ES-I3 (cell line): ENCODE results near the gene LAMB1.
"Not testable (repeated sequence)": the region's sequence is repeated elsewhere in the genome, so short reads cannot be mapped to it uniquely, and the experiment has no call there.

Experiments
- H3K36me3 ChIP-seq: 2 replicates; pipeline ENCODE4 v1.6.1; 2013; ENCODE audit warnings: mild to moderate bottlenecking, low read length, control low read depth, moderate library complexity; ENCODE audit not compliant: insufficient read depth
- H3K4me1 ChIP-seq: 2 replicates; pipeline ENCODE4 v1.6.1; 2013; ENCODE audit warnings: mild to moderate bottlenecking, control low read depth, low read length; ENCODE audit not compliant: insufficient read depth
- H3K9ac ChIP-seq: 2 replicates; pipeline ENCODE4 v1.6.1; 2013; ENCODE audit warnings: low read depth, mild to moderate bottlenecking, low read length, moderate library complexity
- H3K9me3 ChIP-seq: 2 replicates; pipeline ENCODE4 v1.6.1; 2013; ENCODE audit warnings: mild to moderate bottlenecking, low read length, moderate library complexity; ENCODE audit not compliant: control insufficient read depth, insufficient read depth

The LAMB1 gene

DNA sequence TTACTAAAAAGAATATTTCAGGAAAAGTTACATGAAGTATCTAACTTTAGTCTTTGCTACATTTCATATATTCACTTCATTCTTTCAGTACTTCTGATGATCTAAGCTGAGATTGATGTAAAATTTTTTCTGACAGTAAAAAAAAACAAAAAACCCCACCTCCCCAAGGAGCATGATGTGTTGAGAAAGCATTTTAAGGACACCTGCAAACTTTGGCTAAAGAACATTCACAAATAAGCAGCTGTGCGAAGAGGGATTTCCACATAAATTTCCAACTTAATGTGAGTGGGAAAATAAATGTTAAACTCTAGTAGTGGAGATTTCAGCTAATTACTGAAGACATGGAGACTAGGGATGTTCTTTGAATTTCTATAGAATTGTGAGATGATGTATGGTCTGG is 76.5 kb downstream of the LAMB1 start:
- H3K9ac ChIP-seq = no peak overlapping the region
- H3K36me3 ChIP-seq = peaks cover 31% of the 10 kb centered on the region
- peaks cover 7% of the 10 kb centered on the region; the same call in 1 of the 2 replicates for H3K4me1 ChIP-seq

DNA sequence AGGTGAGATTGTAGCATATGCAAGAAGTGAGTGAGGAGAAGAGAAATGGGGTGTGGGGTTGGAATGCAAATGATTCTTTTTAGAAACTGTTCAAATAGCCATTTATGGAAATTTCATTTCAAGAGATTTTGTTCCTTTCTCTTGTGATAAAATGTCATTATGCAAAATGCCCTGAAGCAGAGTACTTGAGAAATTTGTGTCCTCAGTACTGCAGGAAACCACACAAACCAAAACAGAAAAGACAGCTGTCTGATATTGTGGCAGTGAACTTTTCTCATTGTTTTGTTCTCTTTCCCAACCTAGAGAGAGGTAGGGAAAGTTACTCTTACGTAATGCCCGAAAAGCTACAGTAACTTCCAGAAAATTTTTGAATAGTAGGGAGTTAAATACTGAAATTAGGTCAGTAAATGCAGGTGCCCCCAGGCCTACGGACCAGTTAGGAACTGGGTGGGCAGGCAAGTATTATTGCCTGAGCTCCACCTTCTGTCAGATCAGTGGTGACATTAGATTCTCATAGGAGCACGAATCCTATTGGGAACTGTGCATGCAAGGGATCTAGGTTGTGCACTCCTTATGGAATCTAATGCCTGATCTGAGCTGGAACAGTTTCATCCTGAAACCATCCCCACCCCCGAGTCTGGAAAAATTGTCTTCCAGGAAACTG is 78.0 kb downstream of the LAMB1 start:
- Histone ChIP-seq H3K9ac (no peak overlapping the region), H3K4me1 (0 out of 2 replicates have a peak, but pooled peaks cover 3% of the 10 kb centered on the region), H3K36me3 (peaks cover 27% of the 10 kb centered on the region), H3K9me3 (no peaks in the 10 kb centered on the region)

More for the DNA sequence above, 76.5 kb downstream of the LAMB1 start:
- H3K9me3 ChIP-seq = no peaks in the 10 kb centered on the region

DNA sequence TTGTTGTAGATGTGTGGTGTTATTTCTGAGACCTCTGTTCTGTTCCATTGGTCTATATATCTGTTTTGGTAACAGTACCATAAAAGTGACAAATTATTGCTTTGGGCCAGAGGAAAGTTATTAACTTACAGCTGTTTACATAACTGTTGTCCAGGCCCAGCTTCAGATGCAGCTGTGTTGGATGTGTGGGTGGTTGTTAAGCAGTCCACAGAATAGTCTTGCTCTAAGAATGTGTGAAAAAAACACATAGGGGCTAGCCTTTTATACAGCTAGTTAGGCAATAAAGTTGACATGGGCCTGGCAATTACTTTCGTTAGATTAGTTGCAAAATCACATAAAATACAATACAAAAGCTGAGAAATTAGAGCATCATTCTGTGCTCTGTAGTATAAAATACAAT is 80.1 kb downstream of the LAMB1 start:
- Histone ChIP-seq H3K4me1 (0 out of 2 replicates have a peak, but pooled peaks cover 3% of the 10 kb centered on the region), H3K9ac (no peak overlapping the region), H3K9me3 (no peaks in the 10 kb centered on the region), H3K36me3 (peaks cover 18% of the 10 kb centered on the region)

DNA sequence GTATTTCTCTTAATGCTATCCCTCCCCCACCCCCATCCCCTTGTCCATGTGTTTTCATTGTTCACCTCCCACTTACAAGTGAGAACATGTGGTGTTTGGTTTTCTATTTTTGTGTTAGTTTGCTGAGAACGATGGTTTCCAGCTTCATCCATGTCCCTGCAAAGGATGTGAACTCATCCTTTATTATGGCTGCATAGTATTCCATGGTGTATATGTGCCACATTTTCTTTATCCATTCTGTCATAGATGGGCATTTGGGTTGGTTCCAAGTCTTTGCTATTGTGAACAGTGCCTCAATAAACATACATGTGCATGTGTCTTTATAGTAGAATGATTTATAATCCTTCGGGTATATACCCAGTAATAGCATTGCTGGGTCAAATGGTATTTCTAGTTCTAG is 81.1 kb downstream of the LAMB1 start:
- not testable (repeated sequence) for H3K4me1 ChIP-seq, H3K9me3 ChIP-seq, H3K9ac ChIP-seq
- peaks cover 14% of the 10 kb centered on the region for H3K36me3 ChIP-seq

DNA sequence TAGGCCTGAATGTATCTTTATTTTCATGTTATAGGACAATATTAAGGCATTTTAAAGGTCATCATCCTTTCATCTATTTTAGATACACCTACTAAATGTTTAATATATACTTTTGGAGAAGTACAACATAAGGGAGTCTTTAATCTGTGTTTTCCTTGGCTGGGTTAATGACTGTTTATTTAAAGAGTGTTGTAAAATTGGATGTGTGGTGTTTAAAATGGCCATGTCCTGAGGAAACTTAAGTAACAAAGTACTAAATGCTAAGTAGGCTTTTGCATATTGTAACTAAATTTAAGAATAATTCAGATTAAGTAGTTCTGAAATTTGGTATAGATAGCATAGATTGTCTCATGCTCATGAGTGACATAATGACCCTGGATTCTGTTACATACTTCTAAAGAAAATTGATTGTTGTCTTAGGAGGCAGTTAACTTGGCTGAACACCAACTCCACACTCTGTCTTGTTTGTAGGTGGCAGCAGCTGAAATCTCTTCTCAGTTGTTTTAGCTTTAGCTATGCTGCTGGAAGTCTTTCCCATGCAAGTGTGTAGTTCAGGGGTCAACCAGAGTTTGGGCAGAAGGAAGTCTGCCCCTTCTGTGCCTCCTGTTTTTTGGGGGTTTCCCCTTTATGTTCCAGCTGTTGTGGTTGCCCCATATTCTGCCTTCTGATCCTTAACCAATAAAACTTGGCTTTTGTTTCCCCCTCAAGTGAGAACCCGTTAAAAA is 82.8 kb downstream of the LAMB1 start:
- Histone ChIP-seq H3K36me3 (peaks cover 9% of the 10 kb centered on the region; the same call in 1 of the 2 replicates), H3K9ac (no peak overlapping the region), H3K9me3 (no peaks in the 10 kb centered on the region), H3K4me1 (0 out of 2 replicates have a peak, but pooled peaks cover 3% of the 10 kb centered on the region)

DNA sequence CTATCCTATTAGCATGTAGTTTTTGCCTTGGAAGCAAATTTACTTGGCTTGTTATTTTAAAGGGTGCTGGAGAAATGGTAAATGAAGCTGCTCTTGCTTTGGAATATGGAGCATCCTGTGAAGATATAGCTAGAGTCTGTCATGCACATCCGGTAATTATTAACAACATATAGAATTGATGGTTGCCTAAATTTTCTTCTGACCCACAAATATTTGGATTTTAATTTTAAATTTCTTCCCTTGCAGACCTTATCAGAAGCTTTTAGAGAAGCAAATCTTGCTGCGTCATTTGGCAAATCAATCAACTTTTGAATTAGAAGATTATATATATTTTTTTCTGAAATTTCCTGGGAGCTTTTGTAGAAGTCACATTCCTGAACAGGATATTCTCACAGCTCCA is 84.0 kb downstream of the LAMB1 start:
- Histone ChIP-seq H3K9ac (no peak overlapping the region), H3K36me3 (peaks cover 6% of the 10 kb centered on the region), H3K4me1 (no peaks in the 10 kb centered on the region), H3K9me3 (no peaks in the 10 kb centered on the region)

DNA sequence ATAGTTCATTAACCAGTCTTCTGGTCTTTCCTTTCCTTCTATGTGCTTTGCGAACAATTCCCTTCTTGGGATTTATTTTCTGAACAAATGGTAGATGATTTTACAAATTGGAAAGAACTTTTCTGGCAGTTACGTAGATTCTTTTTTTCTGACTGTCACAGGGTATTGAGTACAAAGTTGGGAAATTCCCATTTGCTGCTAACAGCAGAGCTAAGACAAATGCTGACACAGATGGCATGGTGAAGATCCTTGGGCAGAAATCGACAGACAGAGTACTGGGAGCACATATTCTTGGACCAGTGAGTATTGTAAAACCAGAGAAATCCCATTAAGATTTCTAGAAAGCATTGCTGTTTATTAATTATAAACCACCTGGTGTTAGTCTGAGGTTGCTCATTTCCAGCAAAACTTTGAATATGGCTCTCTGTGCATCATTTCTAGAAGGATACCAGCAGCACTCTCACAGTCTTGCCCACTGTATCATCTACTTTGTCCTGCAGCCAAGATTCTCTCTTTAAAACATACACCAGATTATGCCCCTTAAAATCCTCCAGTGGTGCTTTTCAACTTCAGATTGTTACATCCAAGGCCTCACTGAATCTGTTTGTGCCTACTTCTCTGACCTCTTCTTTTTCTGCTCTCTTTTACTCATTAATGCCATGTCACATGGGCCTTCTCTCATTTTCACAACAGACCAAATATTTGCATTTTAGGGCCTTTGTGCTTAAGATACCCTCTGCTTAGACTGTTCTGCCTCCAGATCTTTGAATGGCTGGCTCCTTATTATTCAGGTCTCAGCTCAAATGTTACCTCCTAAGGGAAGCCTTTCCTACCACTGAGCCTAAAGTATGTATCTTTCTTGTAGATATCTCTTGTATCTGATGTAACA is 85.0 kb downstream of the LAMB1 start:
- H3K9me3 ChIP-seq = no peaks in the 10 kb centered on the region

DNA sequence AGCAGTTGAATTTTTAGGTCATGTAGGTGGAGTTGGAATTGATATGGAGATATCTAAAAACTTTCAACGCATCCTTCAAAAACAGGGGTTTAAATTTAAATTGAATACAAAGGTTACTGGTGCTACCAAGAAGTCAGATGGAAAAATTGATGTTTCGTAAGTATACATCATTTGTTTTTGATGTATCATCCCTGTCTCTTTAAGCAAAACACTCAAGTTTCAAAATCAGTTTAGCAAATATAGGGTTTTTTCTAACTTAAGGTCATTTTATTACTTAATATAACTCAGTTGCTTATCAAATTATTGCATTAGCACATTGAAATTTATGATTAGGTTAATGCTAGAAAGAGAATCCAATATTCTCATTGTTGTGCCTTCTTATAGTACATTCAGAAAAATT is 87.4 kb downstream of the LAMB1 start:
- no peaks in the 10 kb centered on the region for H3K9me3 ChIP-seq
- peaks cover under 1% of the 10 kb centered on the region; the same call in 1 of the 2 replicates for H3K36me3 ChIP-seq
- no peaks in the 10 kb centered on the region for H3K4me1 ChIP-seq
- no peak overlapping the region for H3K9ac ChIP-seq

More for the DNA sequence above, 85.0 kb downstream of the LAMB1 start:
- no peak overlapping the region for H3K9ac ChIP-seq
- no peaks in the 10 kb centered on the region for H3K4me1 ChIP-seq
- peaks cover 2% of the 10 kb centered on the region; the same call in 1 of the 2 replicates for H3K36me3 ChIP-seq

DNA sequence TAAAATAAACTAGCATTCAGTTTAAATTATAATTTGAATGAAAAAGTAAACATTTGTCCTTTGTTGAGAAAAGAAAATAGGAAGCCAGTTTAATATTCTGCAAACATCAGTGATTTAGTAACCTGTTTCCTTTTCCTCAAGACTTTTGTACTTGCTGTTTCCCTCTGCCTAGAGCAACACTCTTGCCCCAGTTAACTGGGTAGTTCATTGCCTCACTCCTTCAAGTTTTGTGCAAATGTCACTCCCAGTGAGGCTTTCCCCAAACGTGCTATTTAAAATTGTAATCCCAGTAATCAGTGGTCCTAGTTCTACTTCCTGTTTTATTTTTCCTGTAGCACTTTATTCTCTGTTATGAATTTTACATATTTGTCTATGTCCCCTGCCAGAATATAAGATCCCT is 88.1 kb downstream of the LAMB1 start:
- H3K4me1 ChIP-seq = no peaks in the 10 kb centered on the region
- no peaks in the 10 kb centered on the region; the same call in 1 of the 2 replicates for H3K36me3 ChIP-seq
- no peak overlapping the region for H3K9ac ChIP-seq
- no peaks in the 10 kb centered on the region for H3K9me3 ChIP-seq

DNA sequence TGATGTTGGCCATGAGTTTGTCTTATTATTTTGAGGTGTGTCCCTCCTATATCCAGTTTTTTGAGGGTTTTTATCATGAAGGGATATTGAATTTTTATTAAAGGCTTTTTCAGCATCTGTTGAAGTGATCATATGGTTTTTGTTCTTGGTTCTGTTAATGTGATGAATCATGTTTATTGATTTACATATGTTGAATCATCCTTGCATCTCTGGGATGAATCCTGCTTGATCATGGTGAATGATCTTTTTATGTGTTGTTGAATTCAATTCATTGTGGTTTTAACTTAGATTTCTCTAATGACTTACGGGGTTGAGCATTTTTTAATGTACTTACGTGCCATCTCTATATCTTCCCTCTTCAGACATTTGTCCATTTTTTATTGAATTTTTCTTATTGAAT is 89.1 kb downstream of the LAMB1 start:
- H3K9me3 ChIP-seq = no peaks in the 10 kb centered on the region
- H3K4me1 ChIP-seq = no peaks in the 10 kb centered on the region
- no peak overlapping the region for H3K9ac ChIP-seq
- H3K36me3 ChIP-seq = no peaks in the 10 kb centered on the region; the same call in 1 of the 2 replicates

DNA sequence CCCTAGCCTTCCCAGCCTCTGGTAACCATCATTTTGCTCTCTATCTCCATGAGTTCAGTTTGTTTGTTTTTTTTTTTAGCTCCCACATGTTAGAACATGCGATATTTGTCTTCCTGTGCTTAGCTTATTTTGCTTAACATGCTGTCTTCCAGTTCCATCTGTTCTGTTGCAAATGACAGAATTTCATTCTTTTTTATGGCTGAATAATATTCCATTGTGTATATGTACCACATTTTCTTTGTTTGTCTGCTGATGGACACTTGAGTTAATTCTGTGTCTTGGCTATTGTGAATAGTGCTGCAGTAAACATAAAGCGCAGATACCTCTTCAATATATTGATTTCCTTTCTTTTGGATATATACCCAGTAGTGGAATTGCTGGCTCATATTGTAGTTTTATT is 91.0 kb downstream of the LAMB1 start:
- Histone ChIP-seq H3K4me1 (no peaks in the 10 kb centered on the region), H3K9me3 (no peaks in the 10 kb centered on the region), H3K36me3 (peaks cover 3% of the 10 kb centered on the region; the same call in 1 of the 2 replicates), H3K9ac (no peak overlapping the region)

DNA sequence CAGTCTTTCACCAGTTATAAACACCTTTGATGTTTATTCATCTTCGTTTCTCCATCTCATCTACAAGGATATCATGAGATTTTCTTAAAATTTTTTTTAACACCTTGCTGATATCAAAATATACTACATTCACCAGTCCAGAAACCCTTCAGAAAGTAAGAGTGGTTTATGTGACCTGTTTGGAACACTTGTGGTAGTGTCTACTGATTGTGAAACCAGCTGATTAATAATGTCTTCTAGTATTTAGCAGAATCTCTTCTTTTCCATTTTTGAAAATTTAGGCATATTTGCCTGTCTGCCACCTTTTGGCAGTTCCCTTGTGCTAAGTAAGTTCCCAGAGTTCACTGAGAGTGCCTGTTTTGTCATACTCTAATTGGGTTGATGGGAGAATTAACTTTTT is 93.5 kb downstream of the LAMB1 start:
- no peak overlapping the region for H3K9ac ChIP-seq
- no peaks in the 10 kb centered on the region for H3K9me3 ChIP-seq
- H3K36me3 ChIP-seq = 0 out of 2 replicates have a peak, but pooled peaks cover 3% of the 10 kb centered on the region
- H3K4me1 ChIP-seq = no peaks in the 10 kb centered on the region

DNA sequence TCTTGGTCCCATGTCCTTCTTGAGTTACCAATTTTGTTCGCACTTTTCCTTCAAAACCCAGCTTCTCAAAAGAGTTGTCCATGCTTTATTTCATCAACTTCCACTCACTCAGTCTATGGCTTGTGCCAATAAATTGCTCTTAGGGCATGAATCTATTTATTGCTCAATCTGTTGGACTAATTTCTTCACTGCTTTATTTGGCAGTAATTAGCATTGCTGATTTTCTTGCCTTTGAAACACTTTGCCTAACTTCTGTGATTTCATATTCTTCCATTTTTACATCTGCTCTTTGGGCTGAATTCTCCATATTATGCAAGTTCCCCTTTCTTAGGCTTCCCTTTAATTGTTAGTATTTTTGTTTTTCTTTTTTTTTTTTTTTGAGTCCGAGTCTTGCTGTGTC is 95.2 kb downstream of the LAMB1 start:
- Histone ChIP-seq H3K4me1 (no peaks in the 10 kb centered on the region), H3K9me3 (no peaks in the 10 kb centered on the region), H3K36me3 (0 out of 2 replicates have a peak, but pooled peaks cover 3% of the 10 kb centered on the region), H3K9ac (no peak overlapping the region)

DNA sequence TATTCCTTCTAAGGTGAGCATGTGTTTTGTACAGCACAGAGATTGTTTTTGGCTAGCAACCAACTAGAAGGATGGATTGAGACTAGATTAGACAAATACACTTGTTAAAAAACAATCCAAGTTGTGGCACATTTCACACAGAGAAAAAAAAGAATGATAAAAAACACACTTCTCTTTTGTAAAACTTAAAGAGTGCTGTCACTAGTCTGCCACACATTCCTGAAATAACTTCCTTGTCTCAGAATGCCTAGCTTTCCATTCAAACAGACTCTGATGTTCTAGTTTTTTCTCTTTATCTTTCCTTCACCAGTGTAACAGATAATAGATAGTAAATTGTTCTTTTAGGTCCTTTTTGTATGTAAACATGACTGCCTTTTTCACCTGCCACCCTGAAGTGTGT is 100.6 kb downstream of the LAMB1 start:
- H3K36me3 ChIP-seq = no peaks in the 10 kb centered on the region
- H3K9me3 ChIP-seq = no peaks in the 10 kb centered on the region
- no peak overlapping the region for H3K9ac ChIP-seq
- peaks cover 3% of the 10 kb centered on the region; the same call in 1 of the 2 replicates for H3K4me1 ChIP-seq
